Measurements from ENCODE around the gene TMEM144.
A peak's percentile ranks its signal among the peaks of the same experiment; 100 is the strongest.

TMEM144 gene

DNA sequence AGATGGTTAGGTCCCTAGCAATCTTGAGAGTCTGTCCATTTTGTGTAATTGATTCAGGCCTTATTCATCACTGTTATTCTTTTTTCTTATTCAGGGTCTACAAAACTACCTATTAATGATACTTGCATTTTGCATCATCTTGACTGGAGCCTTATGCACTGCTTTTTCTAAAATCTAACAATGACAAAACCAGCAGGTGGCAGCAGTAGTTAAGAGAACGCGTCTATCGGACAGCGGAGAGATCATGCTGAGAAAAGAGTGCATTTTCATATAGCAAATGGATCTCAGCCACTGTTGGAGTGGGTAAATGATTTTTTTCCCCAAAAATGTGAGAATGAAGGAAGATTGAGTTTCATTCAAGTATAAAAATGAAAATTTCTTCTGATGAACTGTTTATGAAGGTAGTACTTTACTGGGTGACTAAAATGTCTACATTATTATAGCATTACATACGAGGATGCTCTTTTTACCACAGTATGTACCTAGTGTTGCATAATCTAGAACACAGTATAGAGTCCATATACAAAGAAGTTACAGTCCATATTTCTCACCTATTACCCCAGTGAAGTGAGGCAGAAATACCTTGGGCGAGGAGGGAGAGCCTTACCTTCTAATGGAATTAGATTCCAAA is 43.2 kb downstream of the TMEM144 start:
- no peaks in the 10 kb centered on the region for H3K36me3 ChIP-seq (replicated peaks in 1 of 2; ENCODE audit: control insufficient read depth in 2 of 2, insufficient read depth in 2 of 2, low read length in 2 of 2)
- H3K9ac ChIP-seq (ENCODE audit: low read depth, low read length, poor library complexity), result no peak overlapping the region
- no peaks in the 10 kb centered on the region for H3K9me3 ChIP-seq (replicated peaks in 1 of 2; ENCODE audit: control insufficient read depth in 2 of 2, insufficient read depth in 1 of 2, low read depth in 1 of 2, low read length in 2 of 2)
- WGBS, 2 donors (ENCODE audit: extremely low coverage in 2 of 2, insufficient read length in 2 of 2, insufficient replicate concordance in 1 of 2), result no CpG with 5 or more reads among the region's 6 CpGs
- H3K79me1 ChIP-seq (ENCODE audit: low read depth, low read length), result no peaks in the 10 kb centered on the region
- H3K27ac ChIP-seq (replicated peaks; ENCODE audit: low read length), result no peak overlapping the region
- H2AK5ac ChIP-seq (ENCODE audit: low read depth, low read length), result no peak overlapping the region
- no peak overlapping the region for H3K14ac ChIP-seq (ENCODE audit: low read length)
- H4K8ac ChIP-seq (ENCODE audit: low read depth, low read length), result no peak overlapping the region
- no peak overlapping the region for H2BK5ac ChIP-seq (ENCODE audit: low read length)
- no peaks in the 10 kb centered on the region for H3K27me3 ChIP-seq (ENCODE audit: control insufficient read depth in 3 of 3, insufficient read depth in 3 of 3, low read depth in 1 of 3, low read length in 3 of 3)
- no peak overlapping the region for H2BK15ac ChIP-seq (ENCODE audit: low read length)
- DNase-seq (ENCODE audit: low spot score), result peak; percentile 42
- no peak overlapping the region for H3K23ac ChIP-seq (ENCODE audit: low read depth, low read length, poor library complexity)
- no peak overlapping the region for H3K18ac ChIP-seq (ENCODE audit: low read length)
- H2BK120ac ChIP-seq (ENCODE audit: low read depth, low read length), result no peak overlapping the region
- H2AFZ ChIP-seq (ENCODE audit: low read length), result no peak overlapping the region
- no peaks in the 10 kb centered on the region for H3K4me1 ChIP-seq (ENCODE audit: control insufficient read depth in 2 of 2, insufficient read depth in 1 of 2, low read depth in 1 of 2, low read length in 2 of 2)
- H3K4me3 ChIP-seq (ENCODE audit: low read length in 2 of 2), result no peak overlapping the region
- H4K91ac ChIP-seq (ENCODE audit: low read depth, low read length, poor library complexity), result no peak overlapping the region
- H2BK12ac ChIP-seq (ENCODE audit: low read length), result no peak overlapping the region
- no peak overlapping the region for H3K4me2 ChIP-seq (ENCODE audit: insufficient read depth, low read length, poor library complexity, severe bottlenecking)
- no peak overlapping the region for H3K4ac ChIP-seq (ENCODE audit: low read length)

DNA sequence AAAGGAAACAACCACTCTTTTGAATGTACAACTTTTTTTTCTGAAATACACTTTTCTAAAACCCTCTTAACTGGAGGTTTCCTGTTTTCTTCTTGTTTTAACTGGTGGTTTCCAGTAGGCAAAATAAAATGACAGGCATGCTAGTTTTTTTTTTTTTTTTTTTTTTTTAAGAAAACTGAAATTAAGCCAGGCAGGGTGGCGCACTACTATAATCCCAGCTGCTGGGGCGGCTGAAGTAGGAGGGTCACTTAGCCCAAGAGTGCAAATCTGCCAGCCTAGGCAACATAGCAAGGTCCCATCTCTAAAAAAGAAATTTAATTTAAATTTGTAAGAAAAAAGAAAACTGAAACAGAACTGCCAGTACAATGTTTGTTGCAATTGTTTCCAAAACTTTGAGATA is 44.0 kb downstream of the TMEM144 start:
- Histone ChIP-seq H4K8ac (ENCODE audit: low read depth, low read length) (no peak overlapping the region), H3K4ac (ENCODE audit: low read length) (no peak overlapping the region), H3K4me2 (ENCODE audit: insufficient read depth, low read length, poor library complexity, severe bottlenecking) (no peak overlapping the region), H2BK120ac (ENCODE audit: low read depth, low read length) (no peak overlapping the region), H3K9ac (ENCODE audit: low read depth, low read length, poor library complexity) (no peak overlapping the region), H2BK5ac (ENCODE audit: low read length) (no peak overlapping the region), H3K18ac (ENCODE audit: low read length) (no peak overlapping the region), H3K27me3 (ENCODE audit: control insufficient read depth in 3 of 3, insufficient read depth in 3 of 3, low read depth in 1 of 3, low read length in 3 of 3) (no peaks in the 10 kb centered on the region), H2AK5ac (ENCODE audit: low read depth, low read length) (no peak overlapping the region), H3K36me3 (replicated peaks in 1 of 2; ENCODE audit: control insufficient read depth in 2 of 2, insufficient read depth in 2 of 2, low read length in 2 of 2) (no peaks in the 10 kb centered on the region), H2BK12ac (ENCODE audit: low read length) (no peak overlapping the region), H3K14ac (ENCODE audit: low read length) (no peak overlapping the region), H3K79me1 (ENCODE audit: low read depth, low read length) (no peaks in the 10 kb centered on the region), H2BK15ac (ENCODE audit: low read length) (no peak overlapping the region), H3K4me3 (ENCODE audit: low read length in 2 of 2) (no peak overlapping the region), H3K27ac (replicated peaks; ENCODE audit: low read length) (no peak overlapping the region), H3K23ac (ENCODE audit: low read depth, low read length, poor library complexity) (no peak overlapping the region), H4K91ac (ENCODE audit: low read depth, low read length, poor library complexity) (no peak overlapping the region), H2AFZ (ENCODE audit: low read length) (no peak overlapping the region), H3K9me3 (replicated peaks in 1 of 2; ENCODE audit: control insufficient read depth in 2 of 2, insufficient read depth in 1 of 2, low read depth in 1 of 2, low read length in 2 of 2) (no peaks in the 10 kb centered on the region), H3K4me1 (ENCODE audit: control insufficient read depth in 2 of 2, insufficient read depth in 1 of 2, low read depth in 1 of 2, low read length in 2 of 2) (no peaks in the 10 kb centered on the region)
- WGBS, 2 donors (ENCODE audit: extremely low coverage in 2 of 2, insufficient read length in 2 of 2, insufficient replicate concordance in 1 of 2), result no CpG with 5 or more reads among the region's 2 CpGs
- DNase-seq (ENCODE audit: low spot score), result no peak

DNA sequence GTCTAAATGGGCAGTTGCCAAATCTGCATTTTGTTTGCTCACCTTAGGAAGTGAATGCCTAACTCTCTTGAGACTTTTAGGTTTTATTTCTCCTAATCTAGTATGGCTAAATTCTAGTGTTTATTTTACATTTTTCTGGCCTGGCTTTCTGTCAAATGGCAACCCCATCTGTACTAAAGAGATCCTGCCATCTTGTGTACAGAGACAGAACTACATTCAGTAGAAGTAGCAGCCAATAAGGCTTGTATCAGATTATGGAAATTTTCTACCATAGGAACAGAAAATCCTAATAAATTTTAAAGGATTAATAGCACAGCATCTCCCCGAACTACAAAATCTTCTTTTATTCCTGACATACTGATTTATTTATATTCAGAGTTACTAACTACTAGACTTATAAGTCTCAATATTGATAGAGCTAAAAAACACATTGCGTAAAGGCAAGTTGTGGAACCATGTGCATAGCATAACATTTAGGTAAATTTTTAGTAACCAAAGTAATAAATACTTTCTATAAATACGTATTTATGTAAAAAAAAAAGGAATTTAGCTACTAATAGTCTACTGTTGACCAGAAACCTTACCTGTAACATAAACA is 45.5 kb downstream of the TMEM144 start:
- Histone ChIP-seq H2BK120ac (ENCODE audit: low read depth, low read length) (no peak overlapping the region), H3K14ac (ENCODE audit: low read length) (no peak overlapping the region), H3K27me3 (ENCODE audit: control insufficient read depth in 3 of 3, insufficient read depth in 3 of 3, low read depth in 1 of 3, low read length in 3 of 3) (no peaks in the 10 kb centered on the region), H3K4me3 (ENCODE audit: low read length in 2 of 2) (no peak overlapping the region), H3K18ac (ENCODE audit: low read length) (no peak overlapping the region), H4K8ac (ENCODE audit: low read depth, low read length) (no peak overlapping the region), H2AK5ac (ENCODE audit: low read depth, low read length) (no peak overlapping the region), H3K36me3 (replicated peaks in 1 of 2; ENCODE audit: control insufficient read depth in 2 of 2, insufficient read depth in 2 of 2, low read length in 2 of 2) (no peaks in the 10 kb centered on the region), H3K79me1 (ENCODE audit: low read depth, low read length) (no peaks in the 10 kb centered on the region), H4K91ac (ENCODE audit: low read depth, low read length, poor library complexity) (no peak overlapping the region), H2AFZ (ENCODE audit: low read length) (peak overlapping the region; percentile 36), H3K4me1 (ENCODE audit: control insufficient read depth in 2 of 2, insufficient read depth in 1 of 2, low read depth in 1 of 2, low read length in 2 of 2) (no peaks in the 10 kb centered on the region), H3K27ac (replicated peaks; ENCODE audit: low read length) (no peak overlapping the region), H3K9ac (ENCODE audit: low read depth, low read length, poor library complexity) (no peak overlapping the region), H2BK15ac (ENCODE audit: low read length) (no peak overlapping the region), H3K4me2 (ENCODE audit: insufficient read depth, low read length, poor library complexity, severe bottlenecking) (no peak overlapping the region), H3K23ac (ENCODE audit: low read depth, low read length, poor library complexity) (no peak overlapping the region), H3K4ac (ENCODE audit: low read length) (no peak overlapping the region), H3K9me3 (replicated peaks in 1 of 2; ENCODE audit: control insufficient read depth in 2 of 2, insufficient read depth in 1 of 2, low read depth in 1 of 2, low read length in 2 of 2) (no peaks in the 10 kb centered on the region), H2BK5ac (ENCODE audit: low read length) (no peak overlapping the region), H2BK12ac (ENCODE audit: low read length) (no peak overlapping the region)
- peak; percentile 17 for DNase-seq (ENCODE audit: low spot score)
- no CpG with 5 or more reads among the region's 3 CpGs for WGBS, 2 donors (ENCODE audit: extremely low coverage in 2 of 2, insufficient read length in 2 of 2, insufficient replicate concordance in 1 of 2)

DNA sequence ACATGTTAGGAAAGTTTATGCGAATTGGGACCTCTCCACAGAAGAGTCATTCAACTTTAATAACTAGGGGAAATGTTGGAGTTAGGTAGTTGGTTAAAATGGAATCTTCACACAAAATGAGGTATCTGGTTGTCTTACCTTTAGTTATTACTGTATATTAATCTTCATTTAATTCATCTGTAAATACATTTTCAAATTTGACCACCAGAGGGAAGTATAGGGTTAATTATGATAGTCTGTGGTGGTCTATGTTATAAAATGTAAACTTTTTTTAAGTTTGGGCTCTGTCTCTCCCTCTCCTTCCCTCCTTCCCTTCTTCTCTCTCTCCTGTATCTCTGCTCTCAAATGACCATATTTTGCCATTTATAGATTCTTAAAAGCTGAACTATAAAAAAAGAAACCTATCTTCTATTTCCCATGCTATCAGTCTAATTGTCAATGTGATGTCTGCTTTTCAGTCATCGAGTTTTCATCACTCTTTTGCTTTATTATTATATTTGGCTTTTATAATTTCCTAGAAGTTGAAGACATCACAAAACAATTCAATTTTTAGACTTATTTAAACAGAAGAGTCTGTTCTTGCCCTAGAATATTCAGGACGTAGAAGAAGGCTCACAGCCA is 49.8 kb downstream of the TMEM144 start:
- no peak overlapping the region for H3K27ac ChIP-seq (replicated peaks; ENCODE audit: low read length)
- WGBS, 2 donors (ENCODE audit: extremely low coverage in 2 of 2, insufficient read length in 2 of 2, insufficient replicate concordance in 1 of 2), result no CpG with 5 or more reads among the region's 3 CpGs
- no peak overlapping the region for H2AFZ ChIP-seq (ENCODE audit: low read length)
- H3K4me2 ChIP-seq (ENCODE audit: insufficient read depth, low read length, poor library complexity, severe bottlenecking), result no peak overlapping the region
- H2BK12ac ChIP-seq (ENCODE audit: low read length), result no peak overlapping the region
- H3K23ac ChIP-seq (ENCODE audit: low read depth, low read length, poor library complexity), result no peak overlapping the region
- H3K79me1 ChIP-seq (ENCODE audit: low read depth, low read length), result no peaks in the 10 kb centered on the region
- H3K9ac ChIP-seq (ENCODE audit: low read depth, low read length, poor library complexity), result no peak overlapping the region
- H3K27me3 ChIP-seq (ENCODE audit: control insufficient read depth in 3 of 3, insufficient read depth in 3 of 3, low read depth in 1 of 3, low read length in 3 of 3), result no peaks in the 10 kb centered on the region
- peak; percentile 9 for DNase-seq (ENCODE audit: low spot score)
- no peaks in the 10 kb centered on the region for H3K36me3 ChIP-seq (replicated peaks in 1 of 2; ENCODE audit: control insufficient read depth in 2 of 2, insufficient read depth in 2 of 2, low read length in 2 of 2)
- H3K14ac ChIP-seq (ENCODE audit: low read length), result no peak overlapping the region
- H3K4me3 ChIP-seq (ENCODE audit: low read length in 2 of 2), result no peak overlapping the region
- H4K8ac ChIP-seq (ENCODE audit: low read depth, low read length), result no peak overlapping the region
- no peaks in the 10 kb centered on the region for H3K9me3 ChIP-seq (replicated peaks in 1 of 2; ENCODE audit: control insufficient read depth in 2 of 2, insufficient read depth in 1 of 2, low read depth in 1 of 2, low read length in 2 of 2)
- H2BK5ac ChIP-seq (ENCODE audit: low read length), result no peak overlapping the region
- H4K91ac ChIP-seq (ENCODE audit: low read depth, low read length, poor library complexity), result no peak overlapping the region
- H2BK120ac ChIP-seq (ENCODE audit: low read depth, low read length), result no peak overlapping the region
- H3K18ac ChIP-seq (ENCODE audit: low read length), result no peak overlapping the region
- H2BK15ac ChIP-seq (ENCODE audit: low read length), result no peak overlapping the region
- no peak overlapping the region for H2AK5ac ChIP-seq (ENCODE audit: low read depth, low read length)
- H3K4me1 ChIP-seq (ENCODE audit: control insufficient read depth in 2 of 2, insufficient read depth in 1 of 2, low read depth in 1 of 2, low read length in 2 of 2), result peaks cover 0 to 4% of the 10 kb centered on the region in 2 donors
- H3K4ac ChIP-seq (ENCODE audit: low read length), result no peak overlapping the region

Data from neuronal stem cell (in vitro differentiated cells).